ENCODE data around the gene GRK6. TPM values are rescaled to one million over a fixed set of nuclear protein-coding genes. Genes with fewer than 3 reads are reported as not detected.
A peak's percentile ranks its signal among the peaks of the same experiment; 100 is the strongest.

GRK6 gene
- total RNA-seq, 2 donors from 2014 or later: 9.9 to 14.1 TPM

- Histone ChIP-seq H3K9me3 (no peaks in the 10 kb centered on the region), H3K4me1 (peaks cover 0 to 10% of the 10 kb centered on the region in 2 donors), H3K27ac (no peak overlapping the region), H3K27me3 (peaks cover 15 to 20% of the 10 kb centered on the region in 2 donors), H3K36me3 (no peaks in the 10 kb centered on the region), H3K4me3 (no peak overlapping the region)
- no peak for DNase-seq (ENCODE audit: low spot score)
- TF ChIP-seq CTCF (IDR thresholded peaks at IDR 0.05): no peak
These were observed 30.4 kb upstream of the GRK6 start for GRCh38 chr5:177396078-177396477.

DNA sequence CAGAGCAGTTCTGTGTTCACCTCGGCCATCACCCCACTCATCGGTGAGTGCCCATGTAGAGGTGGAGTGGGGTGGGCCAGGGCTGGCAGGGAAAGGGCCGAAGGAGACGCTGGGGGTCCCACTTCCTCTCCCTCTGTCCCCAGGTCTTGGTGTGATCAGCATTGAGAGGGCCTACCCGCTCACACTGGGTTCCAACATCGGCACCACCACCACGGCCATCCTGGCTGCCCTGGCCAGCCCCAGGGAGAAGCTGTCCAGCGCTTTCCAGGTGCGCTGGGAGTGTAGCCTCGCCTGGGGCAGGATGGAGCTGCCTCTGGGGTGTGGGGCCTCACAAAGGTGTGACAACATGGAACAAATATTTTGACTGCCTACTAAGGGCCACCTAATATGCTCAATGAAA lies 29.7 kb upstream of the GRK6 start:
- Histone ChIP-seq H3K4me3 (no peak overlapping the region), H3K27ac (no peak overlapping the region), H3K4me1 (peaks cover 0 to 10% of the 10 kb centered on the region in 2 donors), H3K9me3 (no peaks in the 10 kb centered on the region), H3K27me3 (peaks cover 21 to 23% of the 10 kb centered on the region in 2 donors), H3K36me3 (no peaks in the 10 kb centered on the region)
- TF ChIP-seq CTCF (IDR thresholded peaks at IDR 0.05): no peak
- DNase-seq (ENCODE audit: low spot score): no peak

DNA sequence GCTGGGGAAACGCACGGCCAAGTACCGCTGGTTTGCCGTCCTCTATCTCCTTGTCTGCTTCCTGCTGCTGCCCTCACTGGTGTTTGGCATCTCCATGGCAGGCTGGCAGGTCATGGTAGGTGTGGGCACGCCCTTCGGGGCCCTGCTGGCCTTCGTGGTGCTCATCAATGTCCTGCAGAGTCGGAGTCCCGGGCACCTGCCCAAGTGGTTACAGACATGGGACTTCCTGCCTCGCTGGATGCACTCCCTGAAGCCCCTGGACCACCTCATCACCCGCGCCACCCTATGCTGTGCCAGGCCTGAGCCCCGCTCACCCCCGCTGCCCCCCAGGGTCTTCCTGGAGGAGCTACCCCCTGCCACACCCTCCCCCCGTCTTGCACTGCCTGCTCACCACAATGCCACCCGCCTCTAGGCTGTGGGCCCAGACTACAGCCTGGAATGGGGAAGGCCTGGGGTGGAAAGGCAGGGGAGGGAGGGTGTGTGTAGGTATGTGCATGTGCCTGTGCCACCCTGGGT lies 28.5 kb upstream of the GRK6 start:
- no peak overlapping the region for H3K27ac ChIP-seq
- no peak overlapping the region for H3K4me3 ChIP-seq
- no peak for TF ChIP-seq CTCF (IDR thresholded peaks at IDR 0.05)
- no peak for DNase-seq (ENCODE audit: low spot score)
- peaks cover 31% of the 10 kb centered on the region in 2 donors for H3K27me3 ChIP-seq
- no peaks in the 10 kb centered on the region for H3K36me3 ChIP-seq
- peaks cover 0 to 19% of the 10 kb centered on the region in 2 donors for H3K4me1 ChIP-seq
- no peaks in the 10 kb centered on the region for H3K9me3 ChIP-seq

DNA sequence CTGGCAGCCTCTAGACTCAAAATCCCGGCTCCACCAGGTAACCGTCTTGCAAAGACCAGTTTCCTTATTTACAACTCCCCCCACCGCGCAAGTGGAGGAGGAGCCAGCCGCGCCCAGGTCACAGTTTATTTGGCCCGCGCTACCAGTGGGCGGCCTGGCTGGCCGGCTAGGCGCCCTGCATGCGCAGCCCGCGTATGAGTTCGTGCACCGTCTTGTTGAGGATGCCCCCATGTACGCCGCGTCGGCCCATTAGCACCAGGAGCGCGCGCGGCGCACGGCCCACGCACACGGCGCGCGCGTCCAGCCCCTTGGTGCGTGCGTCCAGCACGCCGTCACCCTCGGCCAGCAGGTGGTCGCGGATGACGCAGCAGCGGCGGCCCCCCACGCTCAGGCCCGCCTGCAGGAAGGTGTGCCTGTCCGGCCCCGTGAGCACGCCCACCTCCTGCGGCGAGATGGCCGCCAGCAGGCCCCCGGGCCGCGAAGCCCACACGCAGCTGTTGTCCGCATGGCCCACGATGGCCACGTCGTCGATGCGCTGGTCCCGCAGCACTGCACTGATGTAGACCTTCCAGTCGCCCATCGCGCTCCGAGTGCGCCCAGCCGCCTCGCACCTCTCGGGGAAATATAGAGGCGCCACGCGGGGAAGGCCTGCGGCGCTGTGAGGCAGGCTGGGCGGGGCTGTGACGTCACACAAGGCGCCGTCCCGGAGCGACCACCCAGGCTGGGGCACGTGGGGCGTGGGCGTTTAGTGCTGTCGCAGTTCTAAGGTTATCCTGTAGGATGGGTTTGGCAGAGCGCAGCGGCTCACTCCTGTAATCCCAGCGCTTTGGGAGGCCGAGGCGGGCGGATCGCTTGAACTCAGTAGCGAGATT lies 26.2 kb upstream of the GRK6 start, which contains the start of gene PFN3:
Gene PFN3 (minus strand): TSS at position 665 of the 872 bp plus-strand sequence. CDS start 85 bp downstream, at position 580.
- Histone ChIP-seq H3K36me3 (no peaks in the 10 kb centered on the region), H3K27me3 (peaks cover 31 to 38% of the 10 kb centered on the region in 2 donors), H3K27ac (no peak within 1 kb of the TSS), H3K9me3 (no peaks in the 10 kb centered on the region), H3K4me1 (peaks cover 0 to 39% of the 10 kb centered on the region in 2 donors), H3K4me3 (no peak within 1 kb of the TSS)
- DNase-seq (ENCODE audit: low spot score): no peak
- TF ChIP-seq CTCF (IDR thresholded peaks at IDR 0.05): no peak

DNA sequence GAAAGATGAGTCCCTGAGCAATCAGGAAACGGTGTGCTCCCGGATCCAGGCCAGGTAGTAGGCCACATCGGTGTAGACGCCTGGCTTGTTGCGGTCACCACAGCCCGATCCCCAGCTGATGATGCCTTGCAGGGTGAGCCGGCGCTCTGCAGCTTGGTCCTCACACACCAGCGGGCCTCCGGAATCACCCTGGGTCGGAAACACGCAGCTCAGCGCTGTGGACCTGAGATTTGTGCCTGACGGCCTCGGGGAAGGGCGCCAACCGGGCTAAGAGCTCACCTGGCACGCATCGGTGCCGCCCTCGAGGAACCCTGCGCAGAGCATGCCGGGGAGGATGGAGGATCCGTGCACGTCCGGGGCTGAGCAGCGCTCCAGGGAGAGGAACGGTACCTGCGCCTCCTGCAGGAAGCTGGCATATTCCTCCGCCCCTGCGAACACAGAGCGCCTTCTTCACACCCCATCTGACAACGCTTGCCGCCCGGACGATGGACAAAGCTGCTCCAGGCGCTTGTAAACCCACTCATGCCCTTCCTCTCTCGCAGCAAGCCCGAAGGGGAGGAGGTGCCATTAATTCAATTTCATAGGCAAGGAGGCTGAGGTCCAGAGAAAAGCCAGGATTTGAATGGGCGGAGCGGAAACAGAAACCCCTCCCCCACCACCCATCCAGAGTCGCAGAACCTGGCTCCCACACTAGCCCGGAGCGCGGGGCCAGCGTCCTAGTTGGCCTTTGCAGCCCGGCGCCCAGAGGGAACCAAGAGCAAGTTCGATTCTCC lies 24.0 kb upstream of the GRK6 start:
- Histone ChIP-seq H3K27me3 (peaks cover 31 to 38% of the 10 kb centered on the region in 2 donors), H3K36me3 (no peaks in the 10 kb centered on the region), H3K4me3 (peak overlapping the region in 1 of 2 donors; percentile 15), H3K27ac (no peak overlapping the region), H3K9me3 (no peaks in the 10 kb centered on the region), H3K4me1 (peaks cover 0 to 39% of the 10 kb centered on the region in 2 donors)
- TF ChIP-seq CTCF (IDR thresholded peaks at IDR 0.05): peak in 1 of 2 donors; percentile 37
- DNase-seq (ENCODE audit: low spot score): no peak

Data from right atrium auricular region (tissue), 2 donors.